A549 (cell line): ENCODE results near the gene MLLT10. TPM values are rescaled to one million over a fixed set of nuclear protein-coding genes. Genes with fewer than 3 reads are reported as not detected.

Experiments used
- ATAC-seq, 2 experiments: fragments of 200-7000 bp in 1 of 2; fragments of >200 bp in 1 of 2; cut with Nextera tagmentation in 1 of 2; cut with Tn5 transposase in 1 of 2; 3 replicates each; pipeline versions ENCODE4 v1.8.0 to v1.9.1; 2018 to 2020; ENCODE audit warnings: mild to moderate bottlenecking in 1 of 2, moderate library complexity in 1 of 2
- CTCF ChIA-PET: fragments of 300-600 bp; sonication (Branson Sonifier 250); formaldehyde crosslinking; extraction: SDS; loops from one replicate; lab custom pipeline; 2021; ENCODE audit warnings: antibody characterized with exemption, inconsistent platforms; lab: Yijun Ruan, JAX
- POLR2A ChIA-PET: fragments of 350-600 bp; formaldehyde crosslinking; extraction: SDS; loops from one replicate; lab custom pipeline; 2021; ENCODE audit warnings: antibody characterized with exemption, inconsistent platforms; lab: Yijun Ruan, JAX
- DNase-seq, 2 experiments: peaks; one replicate each; pipeline versions ENCODE4 v3.0.0 to v3.0.0-alpha.2; 2011 to 2016; ENCODE audit warnings: low read depth in 1 of 2, low spot score in 1 of 2
- FAIRE-seq: peaks from 2 replicates; lab custom pipeline; 2011; peaks lifted over from hg19 to GRCh38; lab: Jason Lieb, UNC
- H3K27ac ChIP-seq, 2 experiments: fragments of >200 bp; sonication (Bioruptor Twin); formaldehyde crosslinking; 3 replicates each; pipeline ENCODE4 v1.5.1; 2016 to 2017
- H3K4me1 ChIP-seq: fragments of >200 bp; sonication (Bioruptor Twin); formaldehyde crosslinking; 3 replicates; pipeline ENCODE4 v1.6.1; 2016
- H3K4me2 ChIP-seq: fragments of >200 bp; sonication (Bioruptor Twin); formaldehyde crosslinking; 3 replicates; pipeline ENCODE4 v1.6.1; 2016
- H3K4me3 ChIP-seq: fragments of >200 bp; sonication (Bioruptor Twin); formaldehyde crosslinking; 3 replicates; pipeline ENCODE4 v1.5.1; 2016
- H3K9me3 ChIP-seq: fragments of >200 bp; sonication (Bioruptor Twin); formaldehyde crosslinking; 3 replicates; pipeline ENCODE4 v1.6.1; 2016
- BCL3 ChIP-seq: fragments of >200 bp; sonication (Bioruptor Twin); formaldehyde crosslinking; IDR thresholded peaks from 3 replicates; pipeline ENCODE4 v1.6.1; 2016
- CBX8 ChIP-seq: fragments of 200-600 bp; sonication (generic); IDR thresholded peaks from 2 replicates; pipeline ENCODE4 v1.6.1; 2016
- CEBPB ChIP-seq, 2 experiments: fragments of >200 bp in 1 of 2; sonication (Bioruptor Twin) in 1 of 2; formaldehyde crosslinking in 1 of 2; IDR thresholded peaks; 2 replicates each; pipeline ENCODE4 v1.6.1; 2012 to 2016
- CHD2 ChIP-seq: fragments of 150-350 bp; IDR thresholded peaks from 2 replicates; pipeline ENCODE4 v1.6.1; 2014; ENCODE audit warnings: low read length; ENCODE audit not compliant: partially characterized antibody
- CTCF ChIP-seq: fragments of >200 bp; sonication (Bioruptor Twin); formaldehyde crosslinking; IDR thresholded peaks from 3 replicates; pipeline ENCODE4 v1.5.1; 2016
- EHMT2 ChIP-seq: fragments of 200-600 bp; sonication (generic); IDR thresholded peaks from 2 replicates; pipeline ENCODE4 v1.6.1; 2016; ENCODE audit warnings: antibody characterized with exemption, low read depth, mild to moderate bottlenecking, moderate library complexity
- ESRRA ChIP-seq: fragments of 150-350 bp; IDR thresholded peaks from 2 replicates; pipeline ENCODE4 v1.6.1; 2014; ENCODE audit warnings: mild to moderate bottlenecking, low read length, borderline replicate concordance
- FOSB ChIP-seq: fragments of 250-450 bp; sonication (Bioruptor Pico); IDR thresholded peaks from 2 replicates; pipeline ENCODE4 v1.5.0; 2020; ENCODE audit warnings: mild to moderate bottlenecking, moderate library complexity
- FOSL2 ChIP-seq, 2 experiments: fragments of 450-650 bp in 1 of 2; fragments of >200 bp in 1 of 2; sonication (Bioruptor Twin) in 1 of 2; formaldehyde crosslinking; IDR thresholded peaks; 2 replicates each; pipeline versions ENCODE4 v1.5.0 to v1.6.1; 2016 to 2020; ENCODE audit warnings: mild to moderate bottlenecking in 1 of 2, moderate library complexity in 1 of 2
- HDAC2 ChIP-seq: fragments of 200-600 bp; sonication (generic); IDR thresholded peaks from 2 replicates; pipeline ENCODE4 v1.6.1; 2016
- HOXB13 ChIP-seq: fragments of 250-450 bp; sonication (Bioruptor Pico); IDR thresholded peaks from 2 replicates; pipeline ENCODE4 v1.5.0; 2020; ENCODE audit warnings: low read depth, mild to moderate bottlenecking, moderate library complexity
- HOXB5 ChIP-seq: fragments of 250-450 bp; sonication (Bioruptor Pico); IDR thresholded peaks from 2 replicates; pipeline ENCODE4 v1.5.0; 2020; ENCODE audit warnings: mild to moderate bottlenecking, moderate library complexity
- JUN ChIP-seq, 2 experiments: fragments of >200 bp; sonication (Bioruptor Twin); formaldehyde crosslinking; IDR thresholded peaks; 2 replicates in 1 of 2; 3 replicates in 1 of 2; pipeline ENCODE4 v1.6.1; 2016 to 2017
- MAX ChIP-seq: IDR thresholded peaks from 2 replicates; pipeline ENCODE4 v1.6.1; 2012
- PBX3 ChIP-seq: IDR thresholded peaks from 2 replicates; pipeline ENCODE4 v1.6.1; 2012
- POLR2AphosphoS2 ChIP-seq: conservative IDR thresholded peaks from 2 replicates; pipeline ENCODE4 v1.6.1; 2012; ENCODE audit warnings: low read length, improper control_type of control experiment, inconsistent platforms
- RFX5 ChIP-seq: fragments of 450-650 bp; IDR thresholded peaks from 2 replicates; pipeline ENCODE4 v1.7.1; 2014; ENCODE audit warnings: antibody characterized with exemption, mild to moderate bottlenecking, moderate library complexity
- RNF2 ChIP-seq: fragments of 200-600 bp; sonication (generic); IDR thresholded peaks from 2 replicates; pipeline ENCODE4 v1.6.1; 2016; ENCODE audit warnings: low read depth, mild to moderate bottlenecking, antibody characterized with exemption, moderate library complexity, borderline replicate concordance
- SMC3 ChIP-seq: fragments of >200 bp; sonication (Bioruptor Twin); formaldehyde crosslinking; IDR thresholded peaks from 3 replicates; pipeline ENCODE4 v1.6.1; 2018; ENCODE audit warnings: inconsistent platforms
- TFCP2L1 ChIP-seq: fragments of 250-450 bp; sonication (Bioruptor Pico); IDR thresholded peaks from 2 replicates; pipeline ENCODE4 v1.5.0; 2021; ENCODE audit warnings: mild to moderate bottlenecking
- TP53 ChIP-seq: fragments of 250-450 bp; sonication (Bioruptor Pico); IDR thresholded peaks from 2 replicates; pipeline ENCODE4 v1.5.0; 2021; ENCODE audit warnings: mild to moderate bottlenecking, moderate library complexity
- ZFP36 ChIP-seq: fragments of 450-650 bp; IDR thresholded peaks from 2 replicates; pipeline ENCODE4 v1.6.1; 2014; ENCODE audit warnings: borderline replicate concordance; ENCODE audit not compliant: partially characterized antibody
- ZNF302 ChIP-seq: fragments of 250-450 bp; sonication (Bioruptor Pico); IDR thresholded peaks from 2 replicates; pipeline ENCODE4 v1.9.0; 2021; ENCODE audit warnings: inconsistent platforms, mild to moderate bottlenecking, moderate library complexity
- WGBS: methylation state at CpG from one replicate; pipeline ENCODE4 v1.1.6; 2017; ENCODE audit errors: missing lambda C conversion rate; 5-methylcytosine and 5-hydroxymethylcytosine counted together
- polyA plus RNA-seq, 4 experiments: library from polyadenylated mRNA; depleted of rRNA in 3 of 4; stranded (reverse); fragments of >200 nt; fragmentation: RNase III in 1 of 4; extraction: RNeasy Plus Mini Kit Qiagen cat#74134 plus additional on column Dnase treatment in 1 of 4; gene quantifications; 2 replicates in 3 of 4; 3 replicates in 1 of 4; pipeline ENCODE4 v1.2.3, GENCODE V29; 2011 to 2017

MLLT10 gene
- polyA plus RNA-seq, 2 of the 4 experiments (the other 2 are of a cell fraction): 41.7 to 54.1 TPM

GRCh38 chr10:21602313-21602712 is 68.3 kb downstream of the MLLT10 start (continued):
- TF ChIP-seq PBX3: no peak
- TF ChIP-seq, all 56 proteins: peak for 0

GRCh38 chr10:21603721-21604120 is 69.7 kb downstream of the MLLT10 start:
- ChIA-PET CTCF (no interaction called here), POLR2A (no interaction called here)
- no peak overlapping the region for H3K27ac ChIP-seq
- FAIRE-seq (no peak), ATAC-seq (no peak), DNase-seq (no peak)
- H3K4me3 ChIP-seq: no peak overlapping the region
- H3K9me3 ChIP-seq: peaks cover 8% of the 10 kb centered on the region; the same call in 1 of the 3 replicates
- H3K4me1 ChIP-seq: peaks cover 5% of the 10 kb centered on the region; the same call in 1 of the 3 replicates
- no peak overlapping the region for H3K4me2 ChIP-seq
- TF ChIP-seq TP53 (CRISPR knock-in tag): no peak
- no peak for TF ChIP-seq MAX
- no peak for TF ChIP-seq JUN (IDR thresholded peaks at IDR 0.05)
- TF ChIP-seq PBX3: no peak

GRCh38 chr10:21604651-21605050 is 70.6 kb downstream of the MLLT10 start:
- Histone ChIP-seq H3K4me2 (no peak overlapping the region), H3K4me3 (no peak overlapping the region), H3K27ac (no peak overlapping the region), H3K4me1 (peaks cover 2% of the 10 kb centered on the region; the same call in 1 of the 3 replicates), H3K9me3 (peaks cover 11% of the 10 kb centered on the region; the same call in 1 of the 3 replicates)
- no peak for DNase-seq
- no peak for ATAC-seq
- ChIA-PET CTCF (no interaction called here), POLR2A (no interaction called here)
- no peak for TF ChIP-seq CHD2
- FAIRE-seq: no peak
- 82% methylated on average over 2 of the region's 2 CpGs for WGBS

GRCh38 chr10:21607907-21608306 is 73.9 kb downstream of the MLLT10 start:
- DNase-seq: no peak
- ChIA-PET CTCF (interaction anchor here (0.6 to 1.1 kb wide), 3 partner anchors 9 to 479 kb away, joined by 3 to 4 read pairs (median 3); no protein-coding TSS in a partner anchor), POLR2A (interaction anchor here (0.7 kb wide), 1 partner anchor 116 kb away, joined by 3 read pairs; no protein-coding TSS in a partner anchor)
- Histone ChIP-seq H3K4me1 (no peaks in the 10 kb centered on the region), H3K4me2 (no peak overlapping the region), H3K9me3 (peaks cover 11% of the 10 kb centered on the region; the same call in 1 of the 3 replicates), H3K4me3 (no peak overlapping the region), H3K27ac (no peak overlapping the region)
- no peak for TF ChIP-seq TP53 (CRISPR knock-in tag)
- no peak for TF ChIP-seq ESRRA
- no peak for TF ChIP-seq FOSB (CRISPR knock-in tag)
- no peak for TF ChIP-seq FOSL2 (IDR thresholded peaks at IDR 0.05)
- TF ChIP-seq FOSL2 (CRISPR knock-in tag; IDR thresholded peaks at IDR 0.05): no peak
- TF ChIP-seq BCL3: no peak
- no peak for TF ChIP-seq RFX5
- no peak for TF ChIP-seq HOXB5 (CRISPR knock-in tag)
- TF ChIP-seq CEBPB (IDR thresholded peaks at IDR 0.05): no peak
- no peak for TF ChIP-seq CBX8
- no peak for TF ChIP-seq EHMT2
- no peak for TF ChIP-seq SMC3
- no peak for TF ChIP-seq HOXB13 (CRISPR knock-in tag)
- no peak for TF ChIP-seq HDAC2
- no peak for TF ChIP-seq ZNF302 (CRISPR knock-in tag)
- TF ChIP-seq MAX: no peak
- TF ChIP-seq CTCF: no peak
- TF ChIP-seq ZFP36: no peak
- no peak for TF ChIP-seq TFCP2L1 (CRISPR knock-in tag)
- no peak for TF ChIP-seq POLR2AphosphoS2
- no peak for TF ChIP-seq RNF2
- no peak for ATAC-seq
- FAIRE-seq: no peak
- WGBS: 91% methylated on average over 2 of the region's 2 CpGs
